HG03521 (cell line): ENCODE results near the gene B3GNT7.
"Not testable (repeated sequence)": the region's sequence is repeated elsewhere in the genome, so short reads cannot be mapped to it uniquely, and the experiment has no call there.

Source experiments
- ATAC-seq: cut with Tn5 transposase; IDR thresholded peaks from one replicate; pipeline ENCODE4 v1.9.1; 2021; ENCODE audit warnings: mild to moderate bottlenecking, moderate library complexity; ENCODE audit not compliant: unreplicated experiment

B3GNT7 gene

DNA sequence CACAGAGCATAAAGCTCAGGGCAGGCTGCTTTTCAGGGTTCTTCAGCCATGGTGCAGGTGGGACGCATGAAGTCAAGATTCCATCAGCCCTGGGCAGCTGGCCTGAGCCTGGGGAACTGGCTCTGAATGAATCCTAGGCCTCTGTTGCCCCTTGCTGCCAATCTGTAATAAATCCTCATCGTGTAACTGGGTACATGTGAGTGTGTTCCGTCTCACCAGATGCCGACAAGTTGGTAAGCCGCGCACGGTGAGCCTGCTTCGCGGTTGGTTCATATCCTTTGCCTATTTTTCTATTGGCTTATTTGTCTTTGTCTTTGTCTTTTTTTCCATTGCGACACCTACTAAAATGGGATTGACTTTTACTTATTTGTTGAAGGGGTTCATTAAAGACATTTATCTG, 27.7 kb downstream of the B3GNT7 start:
- ATAC-seq, result no peak

DNA sequence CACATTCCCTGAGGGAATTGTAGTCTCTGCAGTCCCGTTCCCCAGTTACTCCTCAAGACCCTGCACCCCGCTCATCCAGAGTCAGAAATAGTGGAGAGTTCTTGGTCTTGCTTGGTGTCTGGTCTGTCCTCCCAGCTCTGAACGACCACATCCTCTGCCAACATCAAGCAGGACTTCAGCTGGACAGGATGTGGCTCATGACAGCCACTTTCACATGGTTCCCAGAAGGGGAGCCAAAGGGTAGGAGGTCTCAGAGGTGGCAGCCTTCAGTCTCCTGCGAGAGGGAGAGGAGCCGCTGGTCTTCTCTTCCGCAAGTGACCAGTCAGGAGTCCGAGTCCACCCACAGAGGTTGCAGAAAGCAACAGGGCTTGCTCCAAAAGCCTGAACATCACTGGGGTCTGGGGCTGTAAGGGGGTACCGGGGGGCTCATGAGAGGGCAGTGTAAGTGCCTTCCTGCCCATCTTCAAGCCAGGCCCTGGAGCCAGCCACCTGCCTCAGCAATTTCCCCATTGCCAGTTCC, 29.8 kb downstream of the B3GNT7 start:
- ATAC-seq, result no peak

DNA sequence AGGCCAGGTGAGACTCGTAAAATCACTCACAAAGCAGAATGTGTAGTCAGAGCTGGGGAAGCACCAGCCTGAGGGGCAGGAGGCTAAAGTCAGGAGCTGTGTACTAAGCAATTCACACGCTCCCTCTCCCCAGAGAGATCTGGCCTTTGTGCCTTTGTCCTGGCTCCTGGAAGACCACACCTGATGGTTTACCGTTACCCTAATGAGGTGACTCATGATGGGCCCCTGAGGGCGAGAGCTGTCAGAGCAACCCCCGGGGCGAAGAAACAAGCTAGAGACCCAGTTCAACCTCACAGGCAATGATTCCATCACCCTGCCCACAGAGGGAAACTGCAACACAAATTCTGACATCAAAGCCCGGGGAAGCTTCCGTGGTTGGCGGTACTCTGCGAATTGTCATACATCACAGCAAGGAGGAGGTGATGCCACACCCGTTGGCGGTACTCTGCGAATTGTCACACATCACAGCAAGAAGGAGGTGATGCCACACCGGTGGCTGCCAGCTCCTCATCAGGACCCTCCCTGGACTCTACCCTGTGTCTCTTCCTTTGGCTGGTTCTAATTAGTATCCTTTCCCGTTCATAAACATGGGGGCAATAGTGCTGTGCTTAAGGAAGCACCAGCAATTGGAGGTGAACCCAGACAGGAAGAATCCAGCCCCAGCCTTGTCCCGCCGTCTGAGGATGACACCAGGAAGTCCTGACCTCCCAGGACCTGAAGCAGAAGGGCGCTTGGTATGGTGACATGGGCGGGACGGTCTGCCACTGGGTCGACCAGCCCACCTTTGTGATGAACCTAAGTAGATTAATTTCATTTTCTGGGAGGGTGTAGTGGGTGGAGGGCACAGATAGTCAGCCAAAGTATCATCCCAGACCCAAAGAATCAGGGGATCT, 30.5 kb downstream of the B3GNT7 start:
- ATAC-seq, result no peak

DNA sequence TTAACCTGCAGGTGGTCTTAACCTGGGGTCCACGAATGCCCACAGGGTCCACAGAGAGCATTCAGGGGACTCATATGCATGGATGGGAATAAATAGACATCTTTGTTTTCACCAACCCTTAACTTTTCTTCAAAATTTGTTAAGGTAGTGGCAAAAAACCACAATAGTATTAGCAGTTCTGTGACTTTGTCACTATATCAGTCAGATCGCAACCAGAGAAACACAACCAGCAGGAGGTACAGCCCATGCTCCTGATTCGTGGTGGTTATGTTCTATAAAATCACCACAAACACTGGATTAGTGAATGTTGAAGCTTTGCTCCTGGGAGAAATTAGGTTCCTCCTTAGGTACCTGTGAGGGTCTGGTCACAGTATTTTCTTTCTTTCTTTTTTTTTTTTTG, 31.6 kb downstream of the B3GNT7 start:
- no peak for ATAC-seq

DNA sequence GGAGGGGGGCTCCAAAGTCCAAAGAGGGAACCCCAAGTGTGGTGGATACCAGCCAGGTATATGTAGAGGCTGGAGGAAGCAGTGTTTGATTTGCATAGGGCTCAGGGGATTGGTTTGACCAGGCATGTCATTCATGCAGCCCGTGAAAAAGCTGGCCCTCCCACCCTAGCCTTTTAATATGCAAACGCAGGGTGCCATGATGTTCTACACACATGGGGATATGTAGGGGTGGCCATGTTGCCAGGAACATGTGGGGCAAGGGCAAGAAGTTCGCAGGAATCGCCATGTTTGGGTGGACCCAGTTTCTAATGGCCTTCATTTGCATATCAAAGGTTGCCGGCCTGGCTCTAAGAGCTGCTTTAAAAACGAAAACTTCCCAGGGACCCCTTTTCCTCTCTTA, 33.6 kb downstream of the B3GNT7 start:
- no peak for ATAC-seq

DNA sequence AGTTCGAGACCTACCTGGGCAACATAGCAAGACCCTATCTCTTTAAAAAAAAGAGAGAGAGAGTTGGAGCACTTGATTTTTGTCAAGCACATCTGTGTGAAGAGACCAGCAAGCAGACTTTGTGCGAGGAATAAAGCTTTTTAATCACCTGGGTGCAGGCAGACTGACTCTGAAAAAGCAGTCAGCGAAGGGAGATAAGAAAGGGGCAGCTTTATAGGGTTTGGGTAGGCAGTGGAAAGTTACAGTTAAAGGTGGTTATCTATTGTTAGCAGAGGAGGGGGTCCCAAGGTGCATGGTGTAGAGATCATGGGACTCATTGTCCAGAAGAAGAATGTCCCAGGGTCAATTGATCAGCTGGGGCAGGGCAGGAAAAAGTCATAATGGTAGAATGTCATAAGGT, 34.4 kb downstream of the B3GNT7 start:
- ATAC-seq, result no peak

DNA sequence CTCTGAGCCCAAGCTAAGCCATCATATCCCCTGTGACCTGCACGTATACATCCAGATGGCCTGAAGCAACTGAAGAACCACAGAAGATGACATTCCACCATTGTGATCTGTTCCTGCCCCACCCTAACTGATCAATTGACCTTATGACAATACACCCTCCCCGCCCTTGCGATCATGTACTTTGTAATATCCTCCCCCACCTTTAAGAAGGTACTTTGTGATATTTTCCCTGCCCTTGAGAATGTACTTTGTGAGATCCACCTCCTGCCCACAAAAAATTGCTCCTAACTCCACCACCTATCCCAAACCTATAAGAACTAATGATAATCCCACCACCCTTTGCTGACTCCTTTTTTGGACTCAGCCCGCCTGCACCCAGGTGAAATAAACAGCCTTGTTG, 34.9 kb downstream of the B3GNT7 start:
- not testable (repeated sequence) for ATAC-seq

DNA sequence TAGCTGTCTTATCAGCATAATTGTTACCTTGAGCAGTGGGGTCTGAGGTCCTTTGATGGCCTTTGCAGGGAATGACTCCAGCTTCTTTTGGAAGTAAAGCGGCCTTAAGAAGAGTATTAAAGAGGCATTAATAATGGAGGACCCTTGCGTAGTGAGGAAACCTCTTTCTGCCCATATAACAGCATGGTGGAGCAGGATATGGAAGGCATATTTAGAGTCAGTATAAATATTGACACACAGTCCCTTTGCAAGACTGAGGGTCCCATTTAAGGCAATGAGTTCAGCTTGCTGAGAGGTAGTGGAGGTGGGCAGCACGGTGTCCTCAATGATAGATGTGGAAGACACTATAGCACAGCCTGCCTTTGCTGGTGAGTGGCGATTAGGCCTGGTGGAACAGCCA, 36.1 kb downstream of the B3GNT7 start:
- ATAC-seq, result no peak

DNA sequence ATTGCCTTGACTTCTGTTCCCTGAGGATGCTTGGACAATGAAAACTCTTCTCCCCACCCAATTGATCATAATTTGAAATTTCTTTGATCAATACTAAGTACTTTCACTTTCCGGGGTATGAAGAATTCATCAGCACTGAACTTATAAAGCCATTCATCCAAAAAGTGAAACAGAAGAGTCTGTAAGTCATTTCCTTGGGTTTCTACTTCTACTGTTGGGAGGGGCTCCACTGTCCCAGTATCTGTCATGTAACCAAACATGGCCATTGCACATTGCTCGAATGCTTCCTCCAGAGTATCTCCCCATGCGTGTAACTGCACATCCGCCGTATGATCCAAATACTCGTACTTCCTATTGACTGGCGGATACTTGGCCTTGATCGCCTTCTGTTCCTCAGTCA, 38.5 kb downstream of the B3GNT7 start:
- no peak for ATAC-seq

DNA sequence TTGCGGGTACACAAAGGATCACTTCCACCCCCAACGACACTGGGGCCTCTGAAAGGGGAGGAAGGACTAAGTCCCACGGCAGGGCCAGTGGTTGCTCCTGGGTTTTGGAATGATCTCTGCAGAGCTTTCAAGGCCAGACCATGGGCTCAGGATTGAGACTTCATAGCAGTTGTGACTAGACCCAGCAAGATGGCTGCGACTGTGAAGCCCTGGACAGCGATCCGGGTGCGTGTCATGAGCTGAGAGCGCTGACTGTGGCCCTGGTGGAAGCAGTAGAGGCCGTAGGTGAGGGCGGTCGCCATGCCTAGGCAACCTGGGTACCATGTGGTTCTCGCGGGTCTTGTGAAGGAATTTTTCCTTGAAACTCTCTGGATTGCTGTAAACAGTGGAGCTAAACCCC, 41.4 kb downstream of the B3GNT7 start:
- ATAC-seq, result no peak

DNA sequence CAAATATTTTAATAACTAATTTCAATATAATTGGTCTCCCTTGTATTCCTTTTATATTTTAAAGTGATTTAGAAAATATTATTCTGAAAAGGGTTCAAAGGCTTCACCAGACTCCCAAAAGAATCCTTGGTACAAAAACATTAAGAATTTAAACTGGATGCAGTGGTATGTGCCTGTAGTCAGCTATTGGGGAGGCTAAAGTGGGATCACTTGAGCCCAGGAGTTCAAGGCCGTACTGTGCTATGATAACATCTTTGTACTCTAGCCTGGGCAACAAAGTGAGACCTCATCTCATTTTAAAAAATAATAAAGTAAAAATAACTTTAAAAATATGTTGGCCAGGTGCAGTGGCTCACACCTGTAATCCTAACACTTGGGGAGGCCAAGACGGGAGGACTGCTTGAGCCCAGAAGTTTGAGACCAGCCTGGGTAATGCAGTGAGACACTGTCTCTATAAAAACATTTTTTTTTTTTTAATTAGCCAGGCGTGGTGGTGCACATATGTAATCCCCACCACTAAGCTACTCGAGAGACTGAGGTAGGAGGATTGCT, 54.1 kb downstream of the B3GNT7 start:
- ATAC-seq, result no peak

DNA sequence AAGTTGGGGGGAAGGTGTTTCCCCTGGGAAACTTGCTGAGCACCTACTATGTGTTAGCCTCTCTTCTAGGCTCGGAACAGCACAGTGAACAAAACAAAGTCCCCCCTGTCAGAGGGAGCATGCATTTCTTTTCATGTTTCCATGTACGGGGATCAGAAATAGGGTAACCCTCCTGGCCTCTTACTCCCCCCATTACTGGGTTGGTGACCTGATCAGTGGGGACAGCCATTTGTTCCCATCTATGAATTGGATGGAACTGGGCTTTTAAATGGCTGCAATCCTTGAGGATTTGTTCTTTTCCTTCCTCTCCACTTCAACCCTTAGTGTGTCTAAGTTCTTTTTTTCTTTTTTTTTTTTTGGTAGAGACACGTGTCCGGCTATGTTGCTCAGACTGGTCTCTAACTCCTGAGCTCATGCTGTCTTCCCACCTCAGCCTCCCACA, 55.1 kb downstream of the B3GNT7 start:
- ATAC-seq, result no peak
